ENCODE measurements around the gene CCDC6. TPM values are rescaled to one million over a fixed set of nuclear protein-coding genes. Genes with fewer than 3 reads are reported as not detected.
A peak's percentile ranks its signal among the peaks of the same experiment; 100 is the strongest.
"Not testable (repeated sequence)": the region's sequence is repeated elsewhere in the genome, so short reads cannot be mapped to it uniquely, and the experiment has no call there.

CCDC6 gene
- polyA plus RNA-seq, 6 donors from 2014 or later: 7.8 to 20.9 (median 11.7) TPM

GRCh38 chr10:59808896-59809643 lies 97.3 kb downstream of the CCDC6 start:
- Mint-ChIP-seq H3K4me1 (peaks cover 13 to 29% (median 16%) of the 10 kb centered on the region in 3 donors), H3K36me3 (peaks cover 42 to 46% of the 10 kb centered on the region in 2 donors), H3K4me3 (no peak overlapping the region), H3K27ac (peak overlapping the region in 4 of 6 donors; percentile 44 to 77 (median 74)), H3K9me3 (no peaks in the 10 kb centered on the region), H3K27me3 (no peaks in the 10 kb centered on the region)
- ATAC-seq (ENCODE audit: low read depth in 2 of 2) (peak; percentile 70 to 86), DNase-seq (peak; percentile 48)

DNA sequence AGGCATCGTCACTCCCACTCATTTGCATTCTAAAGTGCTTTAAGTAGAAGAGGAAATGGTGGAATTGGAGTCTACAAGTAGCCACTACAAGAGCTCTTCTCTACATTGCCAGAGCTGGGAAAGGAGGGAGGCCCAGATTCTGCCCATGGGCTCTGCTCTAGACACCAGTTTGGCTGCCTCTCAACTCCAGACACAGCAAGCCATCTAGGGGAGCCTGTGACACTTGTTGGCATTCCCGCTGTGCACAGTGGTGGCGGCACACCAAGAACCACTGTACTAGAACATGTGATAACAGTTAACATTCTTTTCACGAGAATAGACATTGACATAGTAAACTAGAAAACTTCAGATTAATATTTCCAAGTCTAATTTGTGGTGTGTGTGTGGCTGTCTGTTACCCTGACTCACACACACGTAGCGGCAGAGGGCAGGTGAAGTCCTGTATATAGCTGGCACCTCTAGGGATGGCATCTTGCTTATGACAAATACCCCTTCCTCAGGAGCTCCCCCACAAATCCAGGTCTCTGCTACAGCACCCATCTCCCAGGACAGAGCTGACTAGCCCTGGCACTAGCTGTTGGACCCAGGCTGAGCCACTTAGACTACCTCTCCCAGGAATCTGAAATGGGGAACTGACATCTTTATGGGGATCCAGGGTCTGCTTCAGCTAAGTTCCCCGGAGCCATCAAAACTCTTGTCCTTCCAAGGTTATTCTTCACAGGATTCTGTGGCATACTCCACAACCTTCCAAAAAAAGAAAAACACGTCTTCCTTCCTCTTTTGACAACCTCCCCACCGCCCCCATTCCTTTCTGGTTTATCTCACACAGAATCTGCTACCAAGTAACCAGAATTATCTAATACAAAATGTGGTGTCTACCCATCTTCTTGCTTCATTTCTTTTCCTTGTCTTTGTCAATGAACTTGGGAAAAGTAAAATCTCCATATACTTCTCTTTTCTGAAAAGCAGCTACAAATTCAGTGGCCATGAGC lies 98.4 kb downstream of the CCDC6 start:
- no peaks in the 10 kb centered on the region for H3K27me3 Mint-ChIP-seq
- no peaks in the 10 kb centered on the region for H3K9me3 Mint-ChIP-seq
- ATAC-seq (ENCODE audit: low read depth in 2 of 2) (no peak), DNase-seq (no peak)
- peak overlapping the region in 5 of 6 donors; percentile 71 to 92 (median 83) for H3K27ac Mint-ChIP-seq
- H3K36me3 Mint-ChIP-seq: peaks cover 38 to 52% of the 10 kb centered on the region in 2 donors
- no peak overlapping the region for H3K4me3 Mint-ChIP-seq
- H3K4me1 Mint-ChIP-seq: peaks cover 13 to 34% (median 23%) of the 10 kb centered on the region in 3 donors

GRCh38 chr10:59805014-59805413 lies 101.3 kb downstream of the CCDC6 start:
- ATAC-seq (ENCODE audit: low read depth in 2 of 2) (peak; percentile 38 to 51), DNase-seq (no peak)
- Mint-ChIP-seq H3K4me1 (peaks cover 13 to 38% (median 26%) of the 10 kb centered on the region in 3 donors), H3K9me3 (no peaks in the 10 kb centered on the region), H3K27me3 (no peaks in the 10 kb centered on the region), H3K36me3 (peaks cover 25 to 47% of the 10 kb centered on the region in 2 donors), H3K27ac (peak overlapping the region in 2 of 6 donors; percentile 20 to 54), H3K4me3 (no peak overlapping the region)

DNA sequence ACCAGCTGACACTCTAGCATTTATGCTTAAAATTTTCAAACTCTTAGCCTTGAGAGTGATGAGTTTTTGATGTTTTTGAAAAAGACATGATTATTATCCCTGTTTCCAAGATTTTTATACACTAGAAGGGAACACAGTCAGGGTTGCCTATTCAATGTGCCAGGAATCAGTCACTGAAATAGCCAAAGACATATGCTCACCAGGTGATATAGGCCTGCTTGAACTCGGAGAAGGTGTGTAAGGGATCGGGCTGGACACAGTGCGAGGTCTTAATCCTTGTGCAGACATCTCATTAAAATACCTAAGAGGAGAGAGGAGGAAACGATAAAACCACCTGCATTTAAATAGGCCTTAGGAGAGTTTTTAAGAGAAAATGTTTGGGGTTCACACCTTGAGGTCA lies 102.1 kb downstream of the CCDC6 start:
- Mint-ChIP-seq H3K4me3 (no peak overlapping the region), H3K36me3 (peaks cover 31 to 54% of the 10 kb centered on the region in 2 donors), H3K9me3 (no peaks in the 10 kb centered on the region), H3K27me3 (no peaks in the 10 kb centered on the region), H3K27ac (peak overlapping the region in 5 of 6 donors; percentile 37 to 87 (median 82)), H3K4me1 (peaks cover 10 to 34% (median 26%) of the 10 kb centered on the region in 3 donors)
- ATAC-seq (ENCODE audit: low read depth in 2 of 2) (no peak), DNase-seq (no peak)

DNA sequence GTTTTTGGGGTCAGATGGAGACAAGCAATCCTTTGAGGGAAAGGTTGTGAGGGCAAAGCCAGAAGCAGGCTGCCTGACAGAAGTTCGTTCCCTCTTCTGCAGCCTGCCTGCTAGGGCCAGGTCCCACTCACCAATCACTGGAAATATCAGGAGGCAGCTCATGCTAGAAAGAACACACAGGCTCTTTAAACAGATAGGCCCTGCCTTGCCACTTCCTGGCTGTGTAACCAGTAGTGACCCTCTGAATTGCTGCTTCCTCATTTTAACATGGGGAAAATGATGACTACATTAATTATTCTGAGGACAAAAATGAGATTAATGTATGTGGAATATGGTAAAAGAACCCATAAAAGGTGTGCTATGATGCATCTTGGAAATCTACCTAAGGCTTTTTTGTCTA lies 102.6 kb downstream of the CCDC6 start:
- Mint-ChIP-seq H3K27me3 (no peaks in the 10 kb centered on the region), H3K36me3 (peaks cover 31 to 54% of the 10 kb centered on the region in 2 donors), H3K27ac (peak overlapping the region in 4 of 6 donors; percentile 82 to 96 (median 88)), H3K4me1 (peaks cover 7 to 32% (median 24%) of the 10 kb centered on the region in 3 donors), H3K4me3 (peak overlapping the region in 1 of 8 donors; percentile 53), H3K9me3 (no peaks in the 10 kb centered on the region)
- DNase-seq (no peak), ATAC-seq (ENCODE audit: low read depth in 2 of 2) (peak; percentile 63)

DNA sequence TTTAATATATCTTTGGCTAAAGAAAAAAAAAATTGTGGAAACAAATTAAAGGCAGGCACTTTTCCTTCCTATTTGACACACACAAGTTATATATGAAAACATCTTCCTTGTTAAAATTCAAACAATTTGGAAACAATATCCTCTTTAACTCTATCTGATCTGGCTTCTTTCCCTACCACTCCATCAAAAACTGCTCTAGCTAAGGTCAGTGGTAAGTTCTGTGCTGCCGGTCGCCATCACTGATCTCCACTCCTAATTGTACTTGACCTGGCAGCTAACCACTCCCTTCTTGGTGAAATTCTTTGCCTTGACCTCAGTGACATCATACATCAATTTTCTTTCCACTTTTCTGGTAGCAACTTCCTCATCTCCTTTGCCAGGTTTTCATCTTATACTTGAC lies 105.2 kb downstream of the CCDC6 start:
- H3K4me1 Mint-ChIP-seq: peaks cover 0 to 19% (median 19%) of the 10 kb centered on the region in 3 donors
- H3K36me3 Mint-ChIP-seq: peaks cover 36 to 51% of the 10 kb centered on the region in 2 donors
- DNase-seq (no peak), ATAC-seq (ENCODE audit: low read depth in 2 of 2) (no peak)
- H3K4me3 Mint-ChIP-seq: no peak overlapping the region
- H3K9me3 Mint-ChIP-seq: peaks cover 0 to 4% (median 0%) of the 10 kb centered on the region in 7 donors
- peak overlapping the region in 1 of 6 donors; percentile 33 for H3K27ac Mint-ChIP-seq
- H3K27me3 Mint-ChIP-seq: no peaks in the 10 kb centered on the region

- Mint-ChIP-seq H3K36me3 (peaks cover 36 to 59% of the 10 kb centered on the region in 2 donors), H3K4me1 (peaks cover 0 to 18% (median 16%) of the 10 kb centered on the region in 3 donors), H3K27ac (peak overlapping the region in 2 of 6 donors; percentile 29 to 85), H3K9me3 (peaks cover 0 to 4% (median 0%) of the 10 kb centered on the region in 7 donors), H3K4me3 (no peak overlapping the region), H3K27me3 (no peaks in the 10 kb centered on the region)
- DNase-seq: no peak
- no peak for ATAC-seq (ENCODE audit: low read depth in 2 of 2)
These were observed 106.9 kb downstream of the CCDC6 start for GRCh38 chr10:59799421-59799820.

DNA sequence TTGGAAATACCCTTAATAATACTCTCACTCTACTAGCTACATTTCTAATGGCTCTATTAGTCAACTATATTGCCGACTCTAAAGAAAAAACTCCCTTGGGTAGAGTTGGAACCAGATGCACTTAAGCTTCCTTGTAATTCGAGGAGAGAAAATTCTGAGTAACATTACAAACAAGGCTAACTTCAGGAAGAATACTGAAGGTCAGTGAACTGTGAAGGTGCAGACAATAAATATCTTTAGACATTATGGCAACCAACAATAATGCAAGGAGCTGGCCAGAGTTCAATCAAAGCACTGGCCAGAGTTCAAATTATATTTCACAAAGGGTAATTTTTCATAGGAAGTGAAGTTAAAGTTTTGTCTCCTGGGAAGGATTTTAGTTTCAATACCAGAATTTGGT lies 112.4 kb downstream of the CCDC6 start:
- no peak for DNase-seq
- H3K36me3 Mint-ChIP-seq: peaks cover 49 to 50% of the 10 kb centered on the region in 2 donors
- H3K27ac Mint-ChIP-seq: no peak overlapping the region

DNA sequence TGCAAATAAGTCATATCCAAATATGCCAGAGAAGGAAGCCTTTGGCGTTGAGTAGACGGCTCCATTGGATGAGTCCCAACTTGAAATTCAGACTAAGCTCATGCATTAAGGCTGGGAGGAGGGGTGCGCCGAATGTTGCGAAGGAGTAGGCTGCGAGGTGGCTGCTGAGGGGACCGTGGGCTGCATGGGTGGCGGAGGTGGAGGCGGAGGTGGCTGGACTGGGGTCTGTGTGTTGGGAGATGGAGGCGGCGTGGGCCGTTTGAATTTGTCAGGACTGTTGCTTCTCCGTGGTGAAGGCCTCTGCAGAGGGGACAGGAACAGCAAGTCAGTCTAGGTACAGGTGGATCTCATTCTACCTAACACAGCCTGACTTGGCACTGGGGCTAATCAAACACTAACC lies 113.5 kb downstream of the CCDC6 start:
- Mint-ChIP-seq H3K36me3 (peaks cover 43 to 44% of the 10 kb centered on the region in 2 donors), H3K4me3 (peak overlapping the region in 1 of 8 donors; percentile 60), H3K4me1 (no peaks in the 10 kb centered on the region), H3K27ac (peak overlapping the region in 2 of 6 donors; percentile 51 to 69), H3K27me3 (no peaks in the 10 kb centered on the region), H3K9me3 (peaks cover 0 to 4% (median 0%) of the 10 kb centered on the region in 7 donors)
- ATAC-seq (ENCODE audit: low read depth in 2 of 2) (no peak), DNase-seq (no peak)

More for the DNA sequence above, 112.4 kb downstream of the CCDC6 start:
- H3K9me3 Mint-ChIP-seq: peaks cover 0 to 4% (median 0%) of the 10 kb centered on the region in 7 donors
- no peak overlapping the region for H3K4me3 Mint-ChIP-seq
- ATAC-seq (ENCODE audit: low read depth in 2 of 2): no peak
- H3K4me1 Mint-ChIP-seq: no peaks in the 10 kb centered on the region
- H3K27me3 Mint-ChIP-seq: no peaks in the 10 kb centered on the region

DNA sequence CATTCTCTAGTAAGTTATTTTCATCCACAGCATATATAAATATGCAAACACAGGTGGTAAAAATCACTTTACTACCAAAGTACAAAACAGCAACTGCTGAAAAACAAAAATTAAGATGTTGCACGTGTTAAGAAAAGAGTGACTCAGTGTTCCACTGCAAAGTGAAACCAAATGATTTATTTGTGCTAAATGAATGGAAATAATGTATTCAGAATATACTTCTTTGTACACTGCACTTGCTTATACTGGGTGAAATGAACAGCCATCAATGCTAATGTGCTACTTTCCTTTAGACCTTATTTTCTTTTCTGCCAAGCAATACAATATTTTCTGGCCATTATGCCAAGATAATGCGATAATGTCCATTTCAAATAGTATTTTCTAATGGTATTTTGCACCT lies 114.8 kb downstream of the CCDC6 start:
- H3K4me3 Mint-ChIP-seq: no peak overlapping the region
- no peak overlapping the region for H3K27ac Mint-ChIP-seq
- DNase-seq (no peak), ATAC-seq (ENCODE audit: low read depth in 2 of 2) (no peak)
- peaks cover 0 to 4% (median 0%) of the 10 kb centered on the region in 7 donors for H3K9me3 Mint-ChIP-seq
- no peaks in the 10 kb centered on the region for H3K27me3 Mint-ChIP-seq
- no peaks in the 10 kb centered on the region for H3K4me1 Mint-ChIP-seq
- peaks cover 33 to 35% of the 10 kb centered on the region in 2 donors for H3K36me3 Mint-ChIP-seq

DNA sequence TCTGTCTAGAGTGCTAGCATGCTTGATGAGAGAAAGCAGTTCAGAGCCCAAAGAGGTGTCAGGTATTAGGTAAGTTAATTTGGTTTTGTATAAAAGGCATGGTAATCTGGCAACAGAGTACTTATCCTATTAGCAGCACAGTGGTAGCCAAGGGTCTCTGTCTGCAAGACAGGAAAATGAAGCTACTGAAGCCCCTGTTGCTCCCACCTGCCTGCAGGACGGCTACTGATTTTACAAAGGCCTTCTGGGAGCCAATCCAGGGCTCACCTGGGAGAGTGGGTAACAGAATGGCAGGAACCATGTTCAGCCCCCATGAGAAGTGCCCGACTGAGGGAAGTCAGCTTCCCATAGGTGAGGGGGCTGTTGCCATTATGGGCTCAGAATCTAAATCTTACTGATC lies 116.3 kb downstream of the CCDC6 start:
- not testable (repeated sequence) for H3K9me3 Mint-ChIP-seq; H3K4me3 Mint-ChIP-seq; H3K27ac Mint-ChIP-seq; ATAC-seq (ENCODE audit: low read depth in 2 of 2); H3K4me1 Mint-ChIP-seq; H3K27me3 Mint-ChIP-seq; DNase-seq
- H3K36me3 Mint-ChIP-seq: peaks cover 26 to 33% of the 10 kb centered on the region in 2 donors

GRCh38 chr10:59788914-59789313 lies 117.4 kb downstream of the CCDC6 start:
- not testable (repeated sequence) for H3K4me1 Mint-ChIP-seq

DNA sequence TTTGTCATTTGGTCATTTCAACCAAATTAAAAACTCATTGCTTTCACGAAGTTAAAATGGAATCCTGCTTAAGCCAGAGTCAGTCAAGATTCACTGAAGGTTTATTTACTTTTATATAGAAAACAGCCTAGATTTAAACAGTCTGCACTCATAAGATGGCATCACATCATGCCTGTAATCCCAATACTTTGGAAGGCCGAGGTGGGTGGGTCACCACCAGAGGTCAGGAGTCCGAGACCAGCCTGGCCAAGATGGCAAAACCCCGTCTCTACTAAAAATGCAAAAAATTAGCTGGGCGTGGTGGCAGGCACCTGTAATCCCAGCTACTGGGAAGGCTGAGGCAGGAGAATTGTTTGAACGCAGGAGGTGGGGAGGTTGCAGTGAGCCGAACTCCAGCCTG lies 119.3 kb downstream of the CCDC6 start:
- not testable (repeated sequence) for H3K36me3 Mint-ChIP-seq; ATAC-seq (ENCODE audit: low read depth in 2 of 2); DNase-seq; H3K27me3 Mint-ChIP-seq; H3K4me3 Mint-ChIP-seq; H3K4me1 Mint-ChIP-seq; H3K9me3 Mint-ChIP-seq
- peak overlapping the region in 1 of 6 donors; percentile 56 for H3K27ac Mint-ChIP-seq

More at GRCh38 chr10:59788914-59789313, 117.4 kb downstream of the CCDC6 start:
- not testable (repeated sequence) for H3K9me3 Mint-ChIP-seq; H3K27me3 Mint-ChIP-seq; DNase-seq; ATAC-seq (ENCODE audit: low read depth in 2 of 2); H3K4me3 Mint-ChIP-seq
- Mint-ChIP-seq H3K36me3 (peaks cover 16 to 22% of the 10 kb centered on the region in 2 donors), H3K27ac (peak overlapping the region in 1 of 6 donors; percentile 11)
